Mesodermal cell (in vitro differentiated cells): Measurements from ENCODE around the gene DEPDC1B.
"Not testable (repeated sequence)": the region's sequence is repeated elsewhere in the genome, so short reads cannot be mapped to it uniquely, and the experiment has no call there.

Source experiments
- H3K27ac ChIP-seq: 2 replicates; pipeline ENCODE4 v1.7.0; 2013; ENCODE audit warnings: mild to moderate bottlenecking, low read depth, low read length, moderate library complexity; ENCODE audit not compliant: severe bottlenecking
- H3K36me3 ChIP-seq: 2 replicates; pipeline ENCODE4 v1.7.1; 2013; ENCODE audit warnings: mild to moderate bottlenecking, low read length, moderate library complexity; ENCODE audit not compliant: control insufficient read depth, insufficient read depth
- H3K4me1 ChIP-seq: one replicate; pipeline ENCODE4 v1.7.1; 2013; ENCODE audit warnings: mild to moderate bottlenecking, low read length; ENCODE audit not compliant: insufficient read depth, control insufficient read depth, poor library complexity, severe bottlenecking
- H3K4me3 ChIP-seq: 2 replicates; pipeline ENCODE4 v1.7.0; 2013; ENCODE audit warnings: low read length, control low read depth, mild to moderate bottlenecking; ENCODE audit not compliant: insufficient read depth, poor library complexity, severe bottlenecking; ENCODE audit errors: extremely low read depth
- H3K9me3 ChIP-seq: 2 replicates; pipeline ENCODE4 v1.7.1; 2013; ENCODE audit warnings: mild to moderate bottlenecking, low read length, moderate library complexity; ENCODE audit not compliant: control insufficient read depth
- WGBS, 2 experiments: methylation state at CpG; one replicate each; pipeline ENCODE4 v1.1.5; 2013; ENCODE audit warnings: missing lambda C conversion rate in 2 of 2; ENCODE audit not compliant: insufficient coverage in 2 of 2; 5-methylcytosine and 5-hydroxymethylcytosine counted together

The DEPDC1B gene

GRCh38 chr5:60611099-60611740, 88.7 kb downstream of the DEPDC1B start:
- no peak overlapping the region for H3K4me3 ChIP-seq
- peaks cover 4% of the 10 kb centered on the region for H3K9me3 ChIP-seq
- no peaks in the 10 kb centered on the region for H3K36me3 ChIP-seq
- H3K4me1 ChIP-seq = no peaks in the 10 kb centered on the region
- H3K27ac ChIP-seq = no peak overlapping the region

- Histone ChIP-seq H3K36me3 (peaks cover 17% of the 10 kb centered on the region), H3K4me3 (no peak overlapping the region), H3K9me3 (no peaks in the 10 kb centered on the region), H3K4me1 (no peaks in the 10 kb centered on the region), H3K27ac (no peak overlapping the region)
- WGBS, 2 experiments = no CpG with 5 or more reads among the region's 1 CpG
Measured at GRCh38 chr5:60604771-60605170, 95.2 kb downstream of the DEPDC1B start.

- Histone ChIP-seq H3K4me1 (no peaks in the 10 kb centered on the region), H3K27ac (no peak overlapping the region), H3K4me3 (no peak overlapping the region), H3K36me3 (peaks cover 26% of the 10 kb centered on the region), H3K9me3 (no peaks in the 10 kb centered on the region)
- 88 to 100% methylated on average over 1 of the region's 4 CpGs for WGBS, 2 experiments
Measured at GRCh38 chr5:60598424-60598823, 101.5 kb downstream of the DEPDC1B start.

- WGBS, 2 experiments = 100% methylated on average over 1 to 2 of the region's 3 CpGs
- Histone ChIP-seq H3K27ac (no peak overlapping the region), H3K4me1 (no peaks in the 10 kb centered on the region), H3K4me3 (no peak overlapping the region), H3K36me3 (peaks cover 22% of the 10 kb centered on the region), H3K9me3 (no peaks in the 10 kb centered on the region)
Measured at GRCh38 chr5:60597572-60598320, 102.2 kb downstream of the DEPDC1B start.

GRCh38 chr5:60594715-60595477, 105.1 kb downstream of the DEPDC1B start:
- Histone ChIP-seq H3K9me3 (no peaks in the 10 kb centered on the region), H3K36me3 (peaks cover 15% of the 10 kb centered on the region), H3K27ac (no peak overlapping the region), H3K4me1 (no peaks in the 10 kb centered on the region), H3K4me3 (no peak overlapping the region)
- WGBS, 2 experiments = 87 to 94% methylated on average over 2 to 3 of the region's 4 CpGs

GRCh38 chr5:60590172-60590571, 109.8 kb downstream of the DEPDC1B start:
- Histone ChIP-seq H3K4me3 (no peak overlapping the region), H3K27ac (no peak overlapping the region), H3K36me3 (peaks cover 5% of the 10 kb centered on the region), H3K9me3 (no peaks in the 10 kb centered on the region), H3K4me1 (no peaks in the 10 kb centered on the region)
- WGBS, 2 experiments = no CpG with 5 or more reads among the region's 2 CpGs

GRCh38 chr5:60587312-60587711, 112.7 kb downstream of the DEPDC1B start:
- H3K4me3 ChIP-seq, H3K4me1 ChIP-seq, H3K9me3 ChIP-seq, H3K27ac ChIP-seq, H3K36me3 ChIP-seq: not testable (repeated sequence)
- WGBS, 2 experiments = 83 to 96% methylated on average over 1 to 3 of the region's 6 CpGs

GRCh38 chr5:60586307-60586901, 113.6 kb downstream of the DEPDC1B start:
- Histone ChIP-seq H3K9me3 (no peaks in the 10 kb centered on the region), H3K4me3 (no peak overlapping the region), H3K4me1 (no peaks in the 10 kb centered on the region), H3K36me3 (no peaks in the 10 kb centered on the region), H3K27ac (no peak overlapping the region)
- WGBS, 2 experiments = no CpG with 5 or more reads among the region's 1 CpG

GRCh38 chr5:60585618-60586017, 114.3 kb downstream of the DEPDC1B start:
- 90% methylated on average over 3 of the region's 5 CpGs; no CpG with 5 or more reads in 1 of the 2 experiments for WGBS, 2 experiments

GRCh38 chr5:60584304-60584703, 115.7 kb downstream of the DEPDC1B start:
- Histone ChIP-seq H3K4me1 (no peaks in the 10 kb centered on the region), H3K27ac (no peak overlapping the region), H3K36me3 (no peaks in the 10 kb centered on the region), H3K4me3 (no peak overlapping the region), H3K9me3 (no peaks in the 10 kb centered on the region)
- WGBS, 2 experiments = 95 to 100% methylated on average over 1 to 2 of the region's 2 CpGs

More at GRCh38 chr5:60585618-60586017, 114.3 kb downstream of the DEPDC1B start:
- Histone ChIP-seq H3K9me3 (no peaks in the 10 kb centered on the region), H3K36me3 (no peaks in the 10 kb centered on the region), H3K4me3 (no peak overlapping the region), H3K27ac (no peak overlapping the region), H3K4me1 (no peaks in the 10 kb centered on the region)
